BJ (cell line): Measurements from ENCODE around the gene IFI30. TPM values are rescaled to one million over a fixed set of nuclear protein-coding genes. Genes with fewer than 3 reads are reported as not detected.

Source experiments
- CTCF ChIA-PET: fragments of 350-600 bp; formaldehyde crosslinking; extraction: SDS; loops from one replicate; lab custom pipeline; 2021; ENCODE audit warnings: antibody characterized with exemption, inconsistent platforms; lab: Yijun Ruan, JAX
- POLR2A ChIA-PET: fragments of 300-600 bp; sonication (Branson Sonifier 250); formaldehyde crosslinking; extraction: SDS; loops from one replicate; lab custom pipeline; 2021; ENCODE audit warnings: antibody characterized with exemption; lab: Charles Lee
- DNase-seq: peaks from one replicate; pipeline ENCODE4 v3.0.0-alpha.2; 2011; ENCODE audit warnings: low read depth
- H3K27me3 ChIP-seq: 2 replicates; pipeline ENCODE4 v1.6.0; 2011; ENCODE audit warnings: low read length; ENCODE audit not compliant: control insufficient read depth, insufficient read depth
- H3K36me3 ChIP-seq: 2 replicates; pipeline ENCODE4 v1.5.1; 2011; ENCODE audit warnings: low read length; ENCODE audit not compliant: control insufficient read depth, insufficient read depth
- H3K4me3 ChIP-seq: 2 replicates; pipeline ENCODE4 v1.5.1; 2011; ENCODE audit warnings: low read depth, mild to moderate bottlenecking, control low read depth, low read length
- polyA plus RNA-seq: library from polyadenylated mRNA; depleted of rRNA; stranded (reverse); fragments of >200 nt; gene quantifications from 2 replicates; pipeline ENCODE4 v1.2.3, GENCODE V29; 2011
- TF ChIP-seq, protein P1 (sequence below): IDR thresholded peaks from 2 replicates; pipeline ENCODE4 v1.5.1; 2011; ENCODE audit warnings: low read depth, mild to moderate bottlenecking, control low read depth, inconsistent platforms, low read length, moderate library complexity; ENCODE audit not compliant: insufficient read depth

Gene IFI30
- polyA plus RNA-seq, 1 experiment = 14.5 TPM

DNA sequence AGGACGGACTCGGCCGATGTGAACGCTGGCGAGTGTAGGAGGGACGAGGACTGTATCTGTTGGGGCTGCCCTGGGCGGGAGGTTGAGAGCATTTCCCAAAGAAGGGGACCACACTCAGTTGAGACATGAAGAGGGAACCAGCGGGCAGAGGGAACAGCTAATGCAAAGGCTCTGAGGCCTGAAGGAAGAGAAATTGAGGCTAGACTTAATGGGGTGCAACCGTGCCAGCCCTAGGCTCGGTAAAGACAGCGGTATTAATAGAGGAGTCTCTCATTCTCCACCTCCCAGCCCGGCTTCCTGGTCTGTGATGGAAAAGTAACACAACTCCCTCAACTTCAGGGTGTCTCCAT is 20.5 kb downstream of the IFI30 start:
- no peak for DNase-seq
- TF ChIP-seq, protein P1, sequence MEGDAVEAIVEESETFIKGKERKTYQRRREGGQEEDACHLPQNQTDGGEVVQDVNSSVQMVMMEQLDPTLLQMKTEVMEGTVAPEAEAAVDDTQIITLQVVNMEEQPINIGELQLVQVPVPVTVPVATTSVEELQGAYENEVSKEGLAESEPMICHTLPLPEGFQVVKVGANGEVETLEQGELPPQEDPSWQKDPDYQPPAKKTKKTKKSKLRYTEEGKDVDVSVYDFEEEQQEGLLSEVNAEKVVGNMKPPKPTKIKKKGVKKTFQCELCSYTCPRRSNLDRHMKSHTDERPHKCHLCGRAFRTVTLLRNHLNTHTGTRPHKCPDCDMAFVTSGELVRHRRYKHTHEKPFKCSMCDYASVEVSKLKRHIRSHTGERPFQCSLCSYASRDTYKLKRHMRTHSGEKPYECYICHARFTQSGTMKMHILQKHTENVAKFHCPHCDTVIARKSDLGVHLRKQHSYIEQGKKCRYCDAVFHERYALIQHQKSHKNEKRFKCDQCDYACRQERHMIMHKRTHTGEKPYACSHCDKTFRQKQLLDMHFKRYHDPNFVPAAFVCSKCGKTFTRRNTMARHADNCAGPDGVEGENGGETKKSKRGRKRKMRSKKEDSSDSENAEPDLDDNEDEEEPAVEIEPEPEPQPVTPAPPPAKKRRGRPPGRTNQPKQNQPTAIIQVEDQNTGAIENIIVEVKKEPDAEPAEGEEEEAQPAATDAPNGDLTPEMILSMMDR = no peak
- POLR2A ChIA-PET = no interaction called here
- peak overlapping the region; percentile 87 for H3K4me3 ChIP-seq
- peaks cover 16% of the 10 kb centered on the region for H3K36me3 ChIP-seq
- CTCF ChIA-PET = interaction anchor here (0.6 to 2.1 kb wide), 3 partner anchors 14 to 30 kb away, joined by 4 to 7 read pairs (median 5); no protein-coding TSS in a partner anchor
- no peaks in the 10 kb centered on the region for H3K27me3 ChIP-seq

DNA sequence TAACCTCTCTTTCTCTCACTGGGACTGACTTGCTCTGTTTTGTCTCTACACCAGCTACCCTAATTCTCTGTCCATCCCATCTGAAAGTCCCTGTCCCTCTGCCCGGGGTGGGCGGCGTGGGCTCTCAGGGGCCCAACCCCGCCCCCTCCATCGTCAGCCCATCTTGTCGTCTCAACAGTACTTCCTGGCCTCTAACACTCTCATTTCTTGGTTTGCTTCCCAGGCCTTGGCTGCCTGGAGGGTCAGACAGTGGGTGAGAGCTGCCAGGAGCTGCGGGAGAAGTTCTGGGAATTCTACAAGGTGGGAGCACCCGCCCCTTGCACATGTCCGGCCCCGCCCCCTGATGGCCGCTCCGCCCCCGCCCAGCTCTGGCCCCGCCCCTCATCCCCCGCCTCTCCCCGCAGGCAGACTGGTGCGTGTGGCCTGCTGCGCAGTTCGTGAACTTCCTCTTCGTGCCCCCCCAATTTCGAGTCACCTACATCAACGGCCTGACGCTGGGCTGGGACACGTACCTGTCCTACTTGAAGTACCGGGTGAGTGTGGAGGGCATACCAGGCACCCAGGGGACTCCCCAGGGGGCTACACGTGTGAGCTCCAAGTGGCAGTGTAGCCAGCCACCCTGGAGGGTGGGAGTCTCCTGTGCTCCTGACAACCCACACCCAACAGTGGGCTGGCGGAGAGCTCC is 21.1 kb downstream of the IFI30 start:
- CTCF ChIA-PET = interaction anchor here (1.0 to 1.1 kb wide), 2 partner anchors 12 to 13 kb away, joined by 3 to 5 read pairs; no protein-coding TSS in a partner anchor
- H3K36me3 ChIP-seq = peaks cover 16% of the 10 kb centered on the region
- TF ChIP-seq, protein P1 = no peak
- no peak for DNase-seq
- H3K27me3 ChIP-seq = no peaks in the 10 kb centered on the region
- H3K4me3 ChIP-seq = no peak overlapping the region
- POLR2A ChIA-PET = interaction anchor here (0.5 kb wide), 1 partner anchor 74 kb away, joined by 3 read pairs; no protein-coding TSS in a partner anchor

DNA sequence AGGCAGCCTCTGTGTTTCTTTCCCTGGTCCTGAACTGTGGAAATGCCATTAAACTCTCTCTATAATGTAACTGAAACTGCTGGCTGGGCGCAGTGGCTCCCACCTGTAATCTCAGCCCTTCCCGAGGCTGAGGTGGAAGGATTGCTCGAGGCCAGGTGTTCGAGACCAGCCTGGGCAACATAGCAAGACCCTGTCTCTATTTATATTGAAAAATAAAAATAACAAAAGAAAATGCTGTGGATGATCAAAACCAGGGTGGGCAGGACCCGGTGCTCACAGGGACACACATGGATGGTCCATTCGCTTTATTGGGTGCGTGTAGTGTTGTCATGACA is 22.9 kb downstream of the IFI30 start:
- CTCF ChIA-PET = interaction anchor here (1.4 kb wide), 1 partner anchor 55 kb away, joined by 3 read pairs; no protein-coding TSS in a partner anchor
- Histone ChIP-seq H3K36me3 (peaks cover 21% of the 10 kb centered on the region), H3K4me3 (no peak overlapping the region), H3K27me3 (no peaks in the 10 kb centered on the region)
- no peak for DNase-seq
- POLR2A ChIA-PET = no interaction called here
- TF ChIP-seq, protein P1 = no peak

DNA sequence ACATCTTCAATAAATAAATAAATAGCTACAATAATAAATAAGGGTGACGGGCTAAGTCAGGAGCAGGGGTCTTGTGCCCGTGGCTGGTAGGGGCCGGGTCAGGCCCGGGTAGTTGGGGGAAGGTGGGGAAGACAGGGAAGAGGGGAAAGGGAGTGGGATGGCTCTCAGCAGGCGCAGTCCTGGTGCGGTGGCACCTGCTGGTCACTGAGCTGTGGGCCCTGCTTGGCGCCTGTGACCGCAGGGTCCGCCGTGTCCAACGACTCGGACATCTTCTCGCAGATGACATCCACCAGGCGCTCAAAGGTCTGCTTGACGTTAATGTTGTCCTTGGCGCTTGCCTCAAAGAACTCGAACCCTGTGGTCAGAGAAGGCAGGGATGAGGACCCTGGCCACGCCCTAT is 23.7 kb downstream of the IFI30 start:
- ChIA-PET POLR2A (no interaction called here), CTCF (interaction anchor here (1.4 kb wide), 1 partner anchor 55 kb away, joined by 3 read pairs; no protein-coding TSS in a partner anchor)
- H3K36me3 ChIP-seq = peaks cover 21% of the 10 kb centered on the region
- no peak overlapping the region for H3K4me3 ChIP-seq
- no peak for DNase-seq
- H3K27me3 ChIP-seq = no peaks in the 10 kb centered on the region
- TF ChIP-seq, protein P1 = no peak

DNA sequence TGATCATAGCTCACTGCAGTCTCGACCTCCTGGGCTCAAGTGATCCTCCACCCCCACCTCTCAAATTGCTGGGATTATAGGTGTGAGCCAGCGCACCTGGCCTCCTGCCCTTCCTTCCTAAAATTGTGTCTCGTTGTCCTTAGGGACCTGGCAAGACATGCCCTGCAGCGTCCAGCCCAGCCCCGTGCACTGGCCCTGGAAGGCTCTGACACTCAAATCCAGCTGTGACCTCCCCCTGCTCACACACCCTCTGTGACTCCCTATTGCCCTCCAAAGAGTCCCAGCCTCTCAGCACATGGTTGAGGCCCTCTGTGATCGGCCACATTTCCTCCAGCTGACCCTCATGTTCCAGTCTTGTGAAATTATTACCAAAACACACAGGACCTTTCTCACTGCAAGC is 24.3 kb downstream of the IFI30 start:
- POLR2A ChIA-PET = no interaction called here
- DNase-seq = no peak
- TF ChIP-seq, protein P1 = no peak
- H3K36me3 ChIP-seq = peaks cover 21% of the 10 kb centered on the region
- CTCF ChIA-PET = interaction anchor here (12.0 kb wide), 1 partner anchor 55 kb away, joined by 109 read pairs; a partner anchor contains a TSS
- no peaks in the 10 kb centered on the region for H3K27me3 ChIP-seq
- H3K4me3 ChIP-seq = no peak overlapping the region
